ENCODE measurements around the gene ARHGAP1.

GRCh38 chr11:46697303-46697702 lies 3.1 kb downstream of the ARHGAP1 start:
- no peak for TF ChIP-seq CTCF (IDR thresholded peaks at IDR 0.05)
- no peak for TF ChIP-seq POLR2A (IDR thresholded peaks at IDR 0.05)
